HEK293 (cell line): ENCODE data around the gene RETN.

Experiments
- ZNF223 ChIP-seq: fragments of 450-650 bp; formaldehyde crosslinking; IDR thresholded peaks from 2 replicates; pipeline ENCODE4 v1.5.1; 2016; ENCODE audit warnings: missing biosample characterization, missing genetic modification characterization
- ZNF324 ChIP-seq: fragments of 450-650 bp; formaldehyde crosslinking; IDR thresholded peaks from 2 replicates; pipeline ENCODE4 v1.5.1; 2016; ENCODE audit warnings: missing biosample characterization, missing genetic modification characterization
- ZNF391 ChIP-seq: fragments of 450-650 bp; formaldehyde crosslinking; IDR thresholded peaks from 2 replicates; pipeline ENCODE4 v1.5.1; 2016; ENCODE audit warnings: low read depth, missing biosample characterization, missing genetic modification characterization, borderline replicate concordance
- ZNF530 ChIP-seq: fragments of 450-650 bp; formaldehyde crosslinking; IDR thresholded peaks from 2 replicates; pipeline ENCODE4 v1.5.1; 2016; ENCODE audit warnings: low read depth, missing biosample characterization, missing genetic modification characterization
- TF ChIP-seq, protein P1 (sequence below): fragments of 450-650 bp; formaldehyde crosslinking; IDR thresholded peaks from 2 replicates; pipeline ENCODE4 v1.5.1; 2016; ENCODE audit warnings: missing biosample characterization, missing genetic modification characterization
- TF ChIP-seq, protein P2 (sequence below): fragments of 450-650 bp; formaldehyde crosslinking; IDR thresholded peaks from 2 replicates; pipeline ENCODE4 v1.5.1; 2016; ENCODE audit warnings: missing biosample characterization, missing genetic modification characterization

- TF ChIP-seq, protein P1, sequence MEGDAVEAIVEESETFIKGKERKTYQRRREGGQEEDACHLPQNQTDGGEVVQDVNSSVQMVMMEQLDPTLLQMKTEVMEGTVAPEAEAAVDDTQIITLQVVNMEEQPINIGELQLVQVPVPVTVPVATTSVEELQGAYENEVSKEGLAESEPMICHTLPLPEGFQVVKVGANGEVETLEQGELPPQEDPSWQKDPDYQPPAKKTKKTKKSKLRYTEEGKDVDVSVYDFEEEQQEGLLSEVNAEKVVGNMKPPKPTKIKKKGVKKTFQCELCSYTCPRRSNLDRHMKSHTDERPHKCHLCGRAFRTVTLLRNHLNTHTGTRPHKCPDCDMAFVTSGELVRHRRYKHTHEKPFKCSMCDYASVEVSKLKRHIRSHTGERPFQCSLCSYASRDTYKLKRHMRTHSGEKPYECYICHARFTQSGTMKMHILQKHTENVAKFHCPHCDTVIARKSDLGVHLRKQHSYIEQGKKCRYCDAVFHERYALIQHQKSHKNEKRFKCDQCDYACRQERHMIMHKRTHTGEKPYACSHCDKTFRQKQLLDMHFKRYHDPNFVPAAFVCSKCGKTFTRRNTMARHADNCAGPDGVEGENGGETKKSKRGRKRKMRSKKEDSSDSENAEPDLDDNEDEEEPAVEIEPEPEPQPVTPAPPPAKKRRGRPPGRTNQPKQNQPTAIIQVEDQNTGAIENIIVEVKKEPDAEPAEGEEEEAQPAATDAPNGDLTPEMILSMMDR (tag by site-specific recombination), result no peak
- TF ChIP-seq ZNF324 (tag by site-specific recombination) (no peak), ZNF391 (no peak), ZNF223 (no peak), ZNF530 (tag by site-specific recombination) (no peak)
- TF ChIP-seq, protein P2, sequence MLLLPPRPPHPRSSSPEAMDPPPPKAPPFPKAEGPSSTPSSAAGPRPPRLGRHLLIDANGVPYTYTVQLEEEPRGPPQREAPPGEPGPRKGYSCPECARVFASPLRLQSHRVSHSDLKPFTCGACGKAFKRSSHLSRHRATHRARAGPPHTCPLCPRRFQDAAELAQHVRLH (tag by site-specific recombination), result no peak
Measured at GRCh38 chr19:7646426-7646700, 22.5 kb upstream of the RETN start.
